GM18508 (cell line): ENCODE data around the gene KIFAP3.

Experiments
- ATAC-seq: cut with Tn5 transposase; IDR thresholded peaks from one replicate; pipeline ENCODE4 v1.9.1; 2021; ENCODE audit warnings: moderate number of reproducible peaks; ENCODE audit not compliant: insufficient read depth, unreplicated experiment

Gene KIFAP3

GRCh38 chr1:169999331-169999741, 75.2 kb downstream of the KIFAP3 start:
- no peak for ATAC-seq

GRCh38 chr1:169995993-169996392, 78.5 kb downstream of the KIFAP3 start:
- ATAC-seq = no peak

- ATAC-seq = no peak
Observed at GRCh38 chr1:169989246-169989645, 85.2 kb downstream of the KIFAP3 start.

- no peak for ATAC-seq
Observed at GRCh38 chr1:169985757-169986156, 88.7 kb downstream of the KIFAP3 start.

GRCh38 chr1:169974067-169974466, 100.4 kb downstream of the KIFAP3 start:
- ATAC-seq = no peak

- ATAC-seq = no peak
Observed at GRCh38 chr1:169970114-169970513, 104.4 kb downstream of the KIFAP3 start.

- no peak for ATAC-seq
Observed at GRCh38 chr1:169968174-169968573, 106.3 kb downstream of the KIFAP3 start.

GRCh38 chr1:169964206-169964605, 110.3 kb downstream of the KIFAP3 start:
- no peak for ATAC-seq

- no peak for ATAC-seq
Observed at GRCh38 chr1:169959686-169960085, 114.8 kb downstream of the KIFAP3 start.

- ATAC-seq = no peak
Observed at GRCh38 chr1:169958987-169959386, 115.5 kb downstream of the KIFAP3 start.

GRCh38 chr1:169957884-169958283, 116.6 kb downstream of the KIFAP3 start:
- ATAC-seq = no peak

- ATAC-seq = no peak
Observed at GRCh38 chr1:169951108-169951507, 123.4 kb downstream of the KIFAP3 start.

- no peak for ATAC-seq
Observed at GRCh38 chr1:169949139-169949538, 125.4 kb downstream of the KIFAP3 start.

GRCh38 chr1:169946206-169946605, 128.3 kb downstream of the KIFAP3 start:
- ATAC-seq = no peak

- no peak for ATAC-seq
Observed at GRCh38 chr1:169945181-169945580, 129.3 kb downstream of the KIFAP3 start.

GRCh38 chr1:169944621-169945020, 129.9 kb downstream of the KIFAP3 start:
- ATAC-seq = no peak

- no peak for ATAC-seq
Observed at GRCh38 chr1:169943963-169944526, 130.4 kb downstream of the KIFAP3 start.

- no peak for ATAC-seq
Observed at GRCh38 chr1:169941982-169942830, 132.3 kb downstream of the KIFAP3 start.

GRCh38 chr1:169933984-169934725, 140.3 kb downstream of the KIFAP3 start:
- ATAC-seq = no peak

- no peak for ATAC-seq
Observed at GRCh38 chr1:169931795-169932231, 142.7 kb downstream of the KIFAP3 start.

GRCh38 chr1:169929210-169929526, 145.3 kb downstream of the KIFAP3 start:
- no peak for ATAC-seq
